A549 (cell line): ENCODE measurements around the gene RIMBP2. TPM values are rescaled to one million over a fixed set of nuclear protein-coding genes. Genes with fewer than 3 reads are reported as not detected.

ENCODE experiments used
- ATAC-seq, 2 experiments: fragments of 200-7000 bp in 1 of 2; fragments of >200 bp in 1 of 2; cut with Nextera tagmentation in 1 of 2; cut with Tn5 transposase in 1 of 2; 3 replicates each; pipeline versions ENCODE4 v1.8.0 to v1.9.1; 2018 to 2020; ENCODE audit warnings: mild to moderate bottlenecking in 1 of 2, moderate library complexity in 1 of 2
- CTCF ChIA-PET: fragments of 300-600 bp; sonication (Branson Sonifier 250); formaldehyde crosslinking; extraction: SDS; loops from one replicate; lab custom pipeline; 2021; ENCODE audit warnings: antibody characterized with exemption, inconsistent platforms; lab: Yijun Ruan, JAX
- POLR2A ChIA-PET: fragments of 350-600 bp; formaldehyde crosslinking; extraction: SDS; loops from one replicate; lab custom pipeline; 2021; ENCODE audit warnings: antibody characterized with exemption, inconsistent platforms; lab: Yijun Ruan, JAX
- DNase-seq, 2 experiments: peaks; one replicate each; pipeline versions ENCODE4 v3.0.0 to v3.0.0-alpha.2; 2011 to 2016; ENCODE audit warnings: low read depth in 1 of 2, low spot score in 1 of 2
- FAIRE-seq: peaks from 2 replicates; lab custom pipeline; 2011; peaks lifted over from hg19 to GRCh38; lab: Jason Lieb, UNC
- H3K27ac ChIP-seq, 2 experiments: fragments of >200 bp; sonication (Bioruptor Twin); formaldehyde crosslinking; 3 replicates each; pipeline ENCODE4 v1.5.1; 2016 to 2017
- H3K4me1 ChIP-seq: fragments of >200 bp; sonication (Bioruptor Twin); formaldehyde crosslinking; 3 replicates; pipeline ENCODE4 v1.6.1; 2016
- H3K4me2 ChIP-seq: fragments of >200 bp; sonication (Bioruptor Twin); formaldehyde crosslinking; 3 replicates; pipeline ENCODE4 v1.6.1; 2016
- H3K4me3 ChIP-seq: fragments of >200 bp; sonication (Bioruptor Twin); formaldehyde crosslinking; 3 replicates; pipeline ENCODE4 v1.5.1; 2016
- H3K9me3 ChIP-seq: fragments of >200 bp; sonication (Bioruptor Twin); formaldehyde crosslinking; 3 replicates; pipeline ENCODE4 v1.6.1; 2016
- ATOH8 ChIP-seq: fragments of 250-450 bp; sonication (Bioruptor Pico); IDR thresholded peaks from 2 replicates; pipeline ENCODE4 v1.5.0; 2020; ENCODE audit warnings: low read depth, mild to moderate bottlenecking, moderate library complexity
- CBX2 ChIP-seq: fragments of 200-600 bp; sonication (generic); IDR thresholded peaks from 2 replicates; pipeline ENCODE4 v1.6.1; 2016; ENCODE audit warnings: low read depth, mild to moderate bottlenecking, borderline replicate concordance
- CBX8 ChIP-seq: fragments of 200-600 bp; sonication (generic); IDR thresholded peaks from 2 replicates; pipeline ENCODE4 v1.6.1; 2016
- CEBPB ChIP-seq, 2 experiments: fragments of >200 bp in 1 of 2; sonication (Bioruptor Twin) in 1 of 2; formaldehyde crosslinking in 1 of 2; IDR thresholded peaks; 2 replicates each; pipeline ENCODE4 v1.6.1; 2012 to 2016
- CHD2 ChIP-seq: fragments of 150-350 bp; IDR thresholded peaks from 2 replicates; pipeline ENCODE4 v1.6.1; 2014; ENCODE audit warnings: low read length; ENCODE audit not compliant: partially characterized antibody
- CHD4 ChIP-seq: fragments of 200-600 bp; sonication (generic); IDR thresholded peaks from 2 replicates; pipeline ENCODE4 v1.6.1; 2016; ENCODE audit warnings: antibody characterized with exemption, mild to moderate bottlenecking, borderline replicate concordance
- E2F6 ChIP-seq: IDR thresholded peaks from 2 replicates; pipeline ENCODE4 v1.6.1; 2012; ENCODE audit warnings: low read depth, borderline replicate concordance
- EP300 ChIP-seq, 2 experiments: fragments of >200 bp; sonication (Bioruptor Twin); formaldehyde crosslinking; IDR thresholded peaks; 2 replicates in 1 of 2; 3 replicates in 1 of 2; pipeline ENCODE4 v1.6.1; 2016 to 2017
- FOSL2 ChIP-seq, 2 experiments: fragments of 450-650 bp in 1 of 2; fragments of >200 bp in 1 of 2; sonication (Bioruptor Twin) in 1 of 2; formaldehyde crosslinking; IDR thresholded peaks; 2 replicates each; pipeline versions ENCODE4 v1.5.0 to v1.6.1; 2016 to 2020; ENCODE audit warnings: mild to moderate bottlenecking in 1 of 2, moderate library complexity in 1 of 2
- HOXA7 ChIP-seq: fragments of 250-450 bp; sonication (Bioruptor Pico); IDR thresholded peaks from 2 replicates; pipeline ENCODE4 v1.5.0; 2020; ENCODE audit warnings: mild to moderate bottlenecking, moderate library complexity
- HOXB13 ChIP-seq: fragments of 250-450 bp; sonication (Bioruptor Pico); IDR thresholded peaks from 2 replicates; pipeline ENCODE4 v1.5.0; 2020; ENCODE audit warnings: low read depth, mild to moderate bottlenecking, moderate library complexity
- KDM1A ChIP-seq: fragments of 200-600 bp; sonication (generic); IDR thresholded peaks from 2 replicates; pipeline ENCODE4 v1.6.1; 2016; ENCODE audit warnings: low read depth, mild to moderate bottlenecking
- KDM5A ChIP-seq: fragments of 200-600 bp; sonication (generic); IDR thresholded peaks from 2 replicates; pipeline ENCODE4 v1.6.1; 2016; ENCODE audit warnings: antibody characterized with exemption, mild to moderate bottlenecking
- MAX ChIP-seq: IDR thresholded peaks from 2 replicates; pipeline ENCODE4 v1.6.1; 2012
- NFE2L2 ChIP-seq: fragments of 150-350 bp; conservative IDR thresholded peaks from 2 replicates; pipeline ENCODE4 v1.6.1; 2014; ENCODE audit warnings: low read length
- POLR2AphosphoS2 ChIP-seq: conservative IDR thresholded peaks from 2 replicates; pipeline ENCODE4 v1.6.1; 2012; ENCODE audit warnings: low read length, improper control_type of control experiment, inconsistent platforms
- RCOR1 ChIP-seq: fragments of 150-350 bp; IDR thresholded peaks from 2 replicates; pipeline ENCODE4 v1.6.1; 2014; ENCODE audit warnings: antibody characterized with exemption, low read length, low read depth
- RFX5 ChIP-seq: fragments of 450-650 bp; IDR thresholded peaks from 2 replicates; pipeline ENCODE4 v1.7.1; 2014; ENCODE audit warnings: antibody characterized with exemption, mild to moderate bottlenecking, moderate library complexity
- SREBF2 ChIP-seq: fragments of 450-650 bp; IDR thresholded peaks from 2 replicates; pipeline ENCODE4 v1.6.1; 2014; ENCODE audit warnings: mild to moderate bottlenecking, moderate library complexity
- ZFP36 ChIP-seq: fragments of 450-650 bp; IDR thresholded peaks from 2 replicates; pipeline ENCODE4 v1.6.1; 2014; ENCODE audit warnings: borderline replicate concordance; ENCODE audit not compliant: partially characterized antibody
- ZSCAN20 ChIP-seq: fragments of 250-450 bp; sonication (Bioruptor Pico); IDR thresholded peaks from 2 replicates; pipeline ENCODE4 v1.8.0; 2022; ENCODE audit warnings: mild to moderate bottlenecking, moderate library complexity
- WGBS: methylation state at CpG from one replicate; pipeline ENCODE4 v1.1.6; 2017; ENCODE audit errors: missing lambda C conversion rate; 5-methylcytosine and 5-hydroxymethylcytosine counted together
- polyA plus RNA-seq, 4 experiments: library from polyadenylated mRNA; depleted of rRNA in 3 of 4; stranded (reverse); fragments of >200 nt; fragmentation: RNase III in 1 of 4; extraction: RNeasy Plus Mini Kit Qiagen cat#74134 plus additional on column Dnase treatment in 1 of 4; gene quantifications; 2 replicates in 3 of 4; 3 replicates in 1 of 4; pipeline ENCODE4 v1.2.3, GENCODE V29; 2011 to 2017
- TF ChIP-seq, protein P1 (sequence below): fragments of >200 bp; sonication (Bioruptor Twin); formaldehyde crosslinking; IDR thresholded peaks from 3 replicates; pipeline ENCODE4 v1.5.1; 2016
- TF ChIP-seq, protein P2 (sequence below): fragments of >200 bp; sonication (Bioruptor Twin); formaldehyde crosslinking; IDR thresholded peaks from 3 replicates; pipeline ENCODE4 v1.6.1; 2016

Gene RIMBP2
- polyA plus RNA-seq, 2 of the 4 experiments (the other 2 are of a cell fraction): not detected

DNA sequence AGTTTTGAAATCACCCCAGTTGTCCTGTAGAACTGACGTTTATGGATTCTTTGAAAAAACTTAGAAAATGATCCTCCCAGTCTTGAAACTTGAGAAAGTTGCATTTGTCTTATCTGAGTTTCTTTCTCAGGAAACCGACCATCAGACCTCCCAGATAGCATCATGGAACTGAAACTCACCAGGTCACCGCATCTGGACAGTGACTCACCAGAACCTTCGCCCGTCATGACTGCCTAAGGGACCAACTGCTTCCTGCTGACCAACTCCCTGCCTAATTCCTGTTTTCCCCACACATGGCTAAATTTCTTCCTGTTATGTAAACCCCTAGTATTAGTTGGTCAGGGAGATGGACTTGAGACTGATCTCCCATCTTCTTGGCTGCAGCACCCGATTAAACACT, 175.7 kb downstream of the RIMBP2 start:
- FAIRE-seq (no peak), DNase-seq (no peak), ATAC-seq (no peak)
- WGBS: 9% methylated on average over 6 of the region's 6 CpGs
- no peaks in the 10 kb centered on the region for H3K9me3 ChIP-seq
- ChIA-PET CTCF (no interaction called here), POLR2A (no interaction called here)
- H3K4me2 ChIP-seq: no peak overlapping the region
- H3K4me1 ChIP-seq: no peaks in the 10 kb centered on the region
- H3K27ac ChIP-seq: no peak overlapping the region
- no peak overlapping the region for H3K4me3 ChIP-seq
- TF ChIP-seq SREBF2 (no peak), CEBPB (IDR thresholded peaks at IDR 0.05) (no peak), CBX8 (no peak), FOSL2 (IDR thresholded peaks at IDR 0.05) (no peak), FOSL2 (CRISPR knock-in tag; IDR thresholded peaks at IDR 0.05) (no peak), CHD2 (no peak), CHD4 (no peak), RFX5 (no peak), NFE2L2 (no peak), ZSCAN20 (no peak), KDM1A (no peak)
- TF ChIP-seq, protein P1, sequence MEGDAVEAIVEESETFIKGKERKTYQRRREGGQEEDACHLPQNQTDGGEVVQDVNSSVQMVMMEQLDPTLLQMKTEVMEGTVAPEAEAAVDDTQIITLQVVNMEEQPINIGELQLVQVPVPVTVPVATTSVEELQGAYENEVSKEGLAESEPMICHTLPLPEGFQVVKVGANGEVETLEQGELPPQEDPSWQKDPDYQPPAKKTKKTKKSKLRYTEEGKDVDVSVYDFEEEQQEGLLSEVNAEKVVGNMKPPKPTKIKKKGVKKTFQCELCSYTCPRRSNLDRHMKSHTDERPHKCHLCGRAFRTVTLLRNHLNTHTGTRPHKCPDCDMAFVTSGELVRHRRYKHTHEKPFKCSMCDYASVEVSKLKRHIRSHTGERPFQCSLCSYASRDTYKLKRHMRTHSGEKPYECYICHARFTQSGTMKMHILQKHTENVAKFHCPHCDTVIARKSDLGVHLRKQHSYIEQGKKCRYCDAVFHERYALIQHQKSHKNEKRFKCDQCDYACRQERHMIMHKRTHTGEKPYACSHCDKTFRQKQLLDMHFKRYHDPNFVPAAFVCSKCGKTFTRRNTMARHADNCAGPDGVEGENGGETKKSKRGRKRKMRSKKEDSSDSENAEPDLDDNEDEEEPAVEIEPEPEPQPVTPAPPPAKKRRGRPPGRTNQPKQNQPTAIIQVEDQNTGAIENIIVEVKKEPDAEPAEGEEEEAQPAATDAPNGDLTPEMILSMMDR: no peak

- 23% methylated on average over 14 of the region's 17 CpGs for WGBS
- FAIRE-seq (no peak), DNase-seq (no peak), ATAC-seq (no peak)
- Histone ChIP-seq H3K4me1 (no peaks in the 10 kb centered on the region), H3K9me3 (no peaks in the 10 kb centered on the region), H3K27ac (no peak overlapping the region), H3K4me2 (no peak overlapping the region), H3K4me3 (no peak overlapping the region)
- TF ChIP-seq HOXA7 (CRISPR knock-in tag) (no peak), POLR2AphosphoS2 (no peak), ZSCAN20 (no peak), ATOH8 (CRISPR knock-in tag) (no peak), CHD4 (no peak), CBX2 (no peak), CBX8 (no peak), EP300 (IDR thresholded peaks at IDR 0.05) (no peak), ZFP36 (no peak)
- POLR2A ChIA-PET: no interaction called here
- CTCF ChIA-PET: no interaction called here
These were observed 177.6 kb downstream of the RIMBP2 start for GRCh38 chr12:130538343-130539095.

- 21% methylated on average over 3 of the region's 3 CpGs for WGBS
- FAIRE-seq (no peak), DNase-seq (no peak)
These were observed 178.4 kb downstream of the RIMBP2 start for GRCh38 chr12:130537655-130538054.

GRCh38 chr12:130537051-130537450, 179.0 kb downstream of the RIMBP2 start:
- CTCF ChIA-PET: no interaction called here
- H3K9me3 ChIP-seq: no peaks in the 10 kb centered on the region
- POLR2A ChIA-PET: no interaction called here
- WGBS: 7% methylated on average over 6 of the region's 6 CpGs
- ATAC-seq (no peak), DNase-seq (no peak), FAIRE-seq (no peak)
- no peak overlapping the region for H3K4me2 ChIP-seq
- no peak overlapping the region for H3K27ac ChIP-seq
- no peaks in the 10 kb centered on the region for H3K4me1 ChIP-seq
- no peak for TF ChIP-seq KDM5A
- no peak for TF ChIP-seq ZSCAN20
- TF ChIP-seq HOXA7 (CRISPR knock-in tag): no peak
- TF ChIP-seq HOXB13 (CRISPR knock-in tag): no peak
- no peak for TF ChIP-seq CBX2
- TF ChIP-seq RCOR1: no peak
- TF ChIP-seq ZFP36: no peak
- TF ChIP-seq, protein P2, sequence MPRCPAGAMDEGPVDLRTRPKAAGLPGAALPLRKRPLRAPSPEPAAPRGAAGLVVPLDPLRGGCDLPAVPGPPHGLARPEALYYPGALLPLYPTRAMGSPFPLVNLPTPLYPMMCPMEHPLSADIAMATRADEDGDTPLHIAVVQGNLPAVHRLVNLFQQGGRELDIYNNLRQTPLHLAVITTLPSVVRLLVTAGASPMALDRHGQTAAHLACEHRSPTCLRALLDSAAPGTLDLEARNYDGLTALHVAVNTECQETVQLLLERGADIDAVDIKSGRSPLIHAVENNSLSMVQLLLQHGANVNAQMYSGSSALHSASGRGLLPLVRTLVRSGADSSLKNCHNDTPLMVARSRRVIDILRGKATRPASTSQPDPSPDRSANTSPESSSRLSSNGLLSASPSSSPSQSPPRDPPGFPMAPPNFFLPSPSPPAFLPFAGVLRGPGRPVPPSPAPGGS: no peak
- TF ChIP-seq FOSL2 (IDR thresholded peaks at IDR 0.05): no peak
- TF ChIP-seq FOSL2 (CRISPR knock-in tag; IDR thresholded peaks at IDR 0.05): no peak
- TF ChIP-seq MAX: no peak
- no peak for TF ChIP-seq E2F6
- no peak overlapping the region for H3K4me3 ChIP-seq

More at GRCh38 chr12:130537655-130538054, 178.4 kb downstream of the RIMBP2 start:
- H3K4me2 ChIP-seq: no peak overlapping the region
- H3K4me3 ChIP-seq: no peak overlapping the region
- ChIA-PET POLR2A (no interaction called here), CTCF (no interaction called here)
- no peak for TF ChIP-seq POLR2AphosphoS2
- H3K27ac ChIP-seq: no peak overlapping the region
- no peaks in the 10 kb centered on the region for H3K4me1 ChIP-seq
- no peak for ATAC-seq
- no peaks in the 10 kb centered on the region for H3K9me3 ChIP-seq
